Right lung (tissue), 5 donors: ENCODE data around the gene EPC2. TPM values are rescaled to one million over a fixed set of nuclear protein-coding genes. Genes with fewer than 3 reads are reported as not detected.
"Not testable (repeated sequence)": the region's sequence is repeated elsewhere in the genome, so short reads cannot be mapped to it uniquely, and the experiment has no call there.

Source experiments
- DNase-seq, 2 donors: peaks; one replicate each; pipeline ENCODE4 v3.0.0-alpha.2; 2013
- polyA plus RNA-seq, 5 donors: library from polyadenylated mRNA; unstranded; fragments of 120-200 nt; gene quantifications; one replicate each; pipeline versions ENCODE4 v1.2.1 to v1.2.3, GENCODE V29; 2013; ENCODE audit warnings: inconsistent platforms in 1 of 5, low replicate concordance in 1 of 5; ENCODE audit not compliant: insufficient read length in 5 of 5, insufficient read depth in 1 of 5

Gene EPC2
- polyA plus RNA-seq, 5 donors: 46.7 to 68.8 (median 65.4) TPM

- DNase-seq: no peak
Observed at GRCh38 chr2:148670773-148671172, 26.2 kb downstream of the EPC2 start.

GRCh38 chr2:148674063-148675020 lies 29.8 kb downstream of the EPC2 start:
- DNase-seq: no peak

DNA sequence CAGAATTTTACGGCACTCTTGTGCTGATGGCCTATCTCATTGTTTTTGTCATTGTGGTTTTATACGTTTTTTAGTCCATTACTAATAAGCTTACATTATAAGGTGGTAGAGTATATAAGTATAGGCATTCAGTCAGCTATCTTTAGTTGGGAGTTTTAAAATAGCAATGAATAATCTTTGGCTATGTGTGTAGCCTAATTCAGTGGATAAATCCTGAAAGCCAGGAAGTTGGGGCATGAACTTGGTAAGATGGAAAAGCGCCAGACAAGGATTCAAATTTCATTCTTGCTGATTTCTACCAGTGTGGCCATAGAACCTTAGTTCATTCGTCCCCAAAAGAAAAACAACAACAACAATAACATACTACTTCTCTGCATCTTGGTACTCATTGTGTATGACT lies 31.2 kb downstream of the EPC2 start:
- no peak for DNase-seq

- DNase-seq: not testable (repeated sequence)
Observed at GRCh38 chr2:148678302-148679179, 34.0 kb downstream of the EPC2 start.

DNA sequence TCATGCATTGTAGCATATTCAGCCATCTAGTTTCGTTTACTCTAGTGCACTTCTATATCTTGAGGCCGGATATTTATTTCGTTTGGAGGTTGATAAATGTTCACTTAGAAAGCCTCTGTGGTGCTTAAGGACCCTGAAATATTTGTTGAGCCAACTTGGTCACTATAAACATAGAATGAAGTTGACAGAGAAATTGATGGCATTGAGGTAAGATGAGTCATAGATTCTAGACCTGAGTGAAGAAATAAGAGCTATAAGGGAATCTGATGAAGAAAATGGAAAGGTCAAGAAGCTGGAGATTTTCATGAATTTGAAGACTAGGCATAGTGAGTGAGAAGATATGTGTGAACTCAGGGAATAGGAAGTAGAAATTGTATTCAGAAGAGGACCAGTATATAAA lies 35.9 kb downstream of the EPC2 start:
- no peak for DNase-seq

DNA sequence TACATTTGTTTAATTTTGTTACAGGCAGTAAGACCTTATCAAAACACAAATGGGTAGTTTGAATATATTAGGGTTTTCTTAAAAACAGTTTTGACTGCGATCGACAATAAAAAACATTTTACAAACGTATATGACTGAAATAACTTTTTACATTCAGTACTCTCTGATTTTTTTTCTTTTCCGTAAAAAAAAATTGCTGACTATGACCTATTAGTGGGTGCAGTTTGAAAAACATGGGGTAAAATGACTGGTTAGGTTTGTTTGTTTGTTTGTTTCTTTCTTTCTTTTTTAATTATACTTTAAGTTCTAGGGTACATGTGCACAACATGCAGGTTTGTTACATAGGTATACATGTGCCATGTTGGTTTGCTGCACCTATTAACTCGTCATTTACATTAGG lies 36.9 kb downstream of the EPC2 start:
- no peak for DNase-seq

- not testable (repeated sequence) for DNase-seq
Observed at GRCh38 chr2:148681862-148682261, 37.3 kb downstream of the EPC2 start.

- DNase-seq: no peak
Observed at GRCh38 chr2:148684507-148684906, 40.0 kb downstream of the EPC2 start.

DNA sequence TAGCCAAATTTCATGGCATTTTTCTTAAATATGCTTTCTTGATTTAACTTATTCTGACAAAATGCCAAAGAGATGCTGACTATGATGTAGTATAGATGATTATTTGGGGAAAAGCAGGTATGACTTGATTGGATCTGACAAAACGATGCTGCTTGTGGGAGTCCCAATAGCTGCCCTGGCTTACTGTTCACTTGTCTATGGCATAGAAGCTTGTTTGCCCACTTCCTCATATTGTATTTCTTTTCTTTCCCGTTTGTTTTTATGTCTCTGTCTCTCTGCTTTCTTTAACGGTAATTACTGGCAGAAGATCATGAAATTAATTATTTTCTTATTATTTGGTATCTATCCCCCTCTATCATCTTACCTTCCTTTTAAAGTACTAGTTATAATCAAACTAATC lies 43.0 kb downstream of the EPC2 start:
- DNase-seq: no peak

- DNase-seq: not testable (repeated sequence)
Observed at GRCh38 chr2:148688011-148688410, 43.5 kb downstream of the EPC2 start.

DNA sequence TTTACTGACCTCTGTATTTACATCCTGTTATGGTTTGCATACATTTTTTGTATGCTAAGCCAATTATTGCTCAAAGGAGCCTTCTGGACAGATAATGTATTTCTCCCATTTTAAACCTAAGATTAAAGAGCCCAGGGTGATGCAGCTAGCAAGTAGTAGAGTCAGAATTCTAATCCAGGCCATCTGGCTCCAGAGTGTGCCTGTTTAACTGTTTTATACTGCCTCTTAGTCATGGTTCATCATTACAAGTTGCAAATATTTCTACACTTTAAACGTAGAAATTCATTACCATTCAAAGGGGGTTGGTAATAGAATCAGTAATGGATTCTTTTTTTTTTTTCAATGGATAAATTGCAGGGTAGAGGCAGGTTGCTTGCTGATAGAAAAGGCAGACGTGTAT lies 52.4 kb downstream of the EPC2 start:
- no peak for DNase-seq

GRCh38 chr2:148699830-148700229 lies 55.3 kb downstream of the EPC2 start:
- DNase-seq: no peak

DNA sequence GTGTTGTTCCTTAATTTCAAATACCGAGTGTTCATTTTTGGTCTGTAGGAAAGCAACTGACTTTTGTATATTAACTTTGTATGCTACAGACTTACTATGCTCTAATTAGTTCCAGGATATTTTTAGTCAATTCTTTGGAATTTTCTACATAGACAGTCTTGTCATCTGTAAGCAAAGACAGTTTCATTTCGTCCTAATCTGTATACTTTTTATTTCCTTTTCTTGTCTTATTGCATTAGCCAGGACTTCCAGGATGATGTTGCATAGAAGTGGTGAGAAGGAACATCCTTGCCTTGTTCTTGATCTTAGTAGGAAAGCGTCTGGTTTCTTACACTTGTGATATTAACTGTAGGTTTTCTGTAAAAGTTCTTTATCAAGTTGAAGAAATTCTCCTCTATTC lies 56.5 kb downstream of the EPC2 start:
- no peak for DNase-seq

GRCh38 chr2:148701877-148702276 lies 57.3 kb downstream of the EPC2 start:
- DNase-seq: no peak

- no peak for DNase-seq
Observed at GRCh38 chr2:148702475-148702874, 57.9 kb downstream of the EPC2 start.

- DNase-seq: no peak
Observed at GRCh38 chr2:148704247-148704646, 59.7 kb downstream of the EPC2 start.

- no peak for DNase-seq
Observed at GRCh38 chr2:148716378-148716920, 71.9 kb downstream of the EPC2 start.

DNA sequence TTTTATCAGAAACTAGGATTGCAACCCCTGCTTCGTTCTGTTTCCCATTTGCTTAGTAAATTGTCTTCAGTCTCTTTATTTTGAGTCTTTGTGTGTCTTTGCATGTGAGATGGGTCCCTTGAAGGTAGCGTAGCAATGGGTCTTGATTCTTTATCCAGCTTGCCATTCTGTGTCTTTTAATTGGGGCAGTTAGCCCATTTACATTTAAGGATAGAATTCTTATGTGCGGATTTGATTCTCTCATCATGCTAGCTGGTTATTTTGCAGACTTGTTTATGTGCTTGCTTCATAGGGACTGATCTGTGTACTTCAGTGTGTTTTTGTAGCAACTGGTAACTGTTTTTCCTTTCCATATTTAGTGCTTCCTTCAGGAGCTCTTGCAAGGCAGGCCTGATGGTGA lies 73.5 kb downstream of the EPC2 start:
- no peak for DNase-seq

DNA sequence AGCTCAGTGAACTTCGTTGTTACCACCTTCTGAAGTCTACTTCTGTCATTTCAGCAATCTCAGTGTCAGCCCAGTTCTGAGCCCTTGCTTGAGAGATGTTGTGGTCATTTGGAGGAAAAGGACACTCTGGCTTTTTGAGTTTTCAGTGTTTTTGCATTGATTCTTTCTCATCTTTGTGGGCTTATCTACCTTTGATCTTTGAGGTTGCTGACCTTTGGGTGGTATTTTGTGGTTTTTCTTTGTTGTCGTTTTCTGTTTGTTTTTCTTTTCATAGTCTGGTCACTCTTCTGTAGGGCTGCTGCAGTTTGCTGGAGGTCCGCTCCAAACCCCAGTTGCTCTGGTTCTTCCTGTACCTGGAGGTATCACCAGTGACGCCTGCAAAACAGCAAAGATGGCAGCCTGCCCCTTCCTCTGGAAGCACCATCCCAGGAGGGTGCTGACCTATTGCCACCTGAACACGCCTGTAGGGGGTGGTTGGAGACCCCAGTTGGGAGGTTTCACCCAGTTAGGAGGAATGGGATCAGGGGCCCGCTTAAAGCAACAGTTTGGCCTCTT lies 74.7 kb downstream of the EPC2 start:
- no peak for DNase-seq

DNA sequence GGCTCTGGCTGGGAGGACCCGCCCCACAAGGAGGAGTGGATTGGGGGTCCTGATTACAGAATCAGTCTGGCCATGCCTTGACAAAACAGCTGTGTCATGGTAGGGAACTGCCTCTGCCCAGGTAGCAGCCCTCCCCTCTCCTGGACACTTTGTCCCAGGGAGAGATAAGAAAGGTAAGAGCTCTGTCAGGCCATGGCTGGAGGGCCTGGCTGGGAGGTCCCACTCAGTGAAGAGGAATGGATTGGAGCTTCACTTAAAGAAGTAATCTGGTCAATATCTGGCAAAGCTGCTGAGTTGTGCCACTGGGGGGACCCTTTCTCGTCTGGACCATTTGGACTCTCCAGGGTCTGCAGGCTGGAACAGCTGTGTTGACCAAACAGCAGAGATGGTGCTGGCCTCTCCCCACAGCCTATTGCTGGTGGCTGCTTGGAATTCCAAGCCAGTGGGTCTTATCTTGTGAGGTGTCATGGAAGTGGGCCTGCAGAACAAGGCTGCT lies 75.4 kb downstream of the EPC2 start:
- DNase-seq: no peak

DNA sequence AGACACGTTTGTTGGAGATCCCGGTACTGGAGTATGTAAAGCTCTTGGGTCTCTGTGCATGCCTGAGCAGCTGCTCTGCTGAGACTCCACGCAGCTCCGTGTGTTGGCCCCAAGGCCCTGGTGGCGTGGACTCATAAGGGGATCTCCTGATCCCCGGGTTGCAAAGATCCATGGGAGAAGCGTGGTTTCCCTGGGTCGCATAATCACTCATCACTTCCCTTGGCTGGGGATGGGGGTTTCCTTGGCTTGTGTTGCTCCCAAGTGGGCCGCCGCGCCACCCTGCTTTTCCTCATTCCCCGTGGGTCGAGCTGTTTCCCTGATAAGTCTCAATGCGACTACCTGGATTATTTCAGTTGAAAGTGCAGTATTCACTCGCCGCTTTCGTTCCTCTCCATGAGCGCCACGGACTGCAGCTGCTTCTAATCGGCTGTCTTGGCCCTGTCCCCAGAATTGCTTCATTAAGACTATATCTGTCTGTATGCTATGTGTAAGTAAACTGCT lies 76.0 kb downstream of the EPC2 start:
- peak; percentile 64 to 72 for DNase-seq

DNA sequence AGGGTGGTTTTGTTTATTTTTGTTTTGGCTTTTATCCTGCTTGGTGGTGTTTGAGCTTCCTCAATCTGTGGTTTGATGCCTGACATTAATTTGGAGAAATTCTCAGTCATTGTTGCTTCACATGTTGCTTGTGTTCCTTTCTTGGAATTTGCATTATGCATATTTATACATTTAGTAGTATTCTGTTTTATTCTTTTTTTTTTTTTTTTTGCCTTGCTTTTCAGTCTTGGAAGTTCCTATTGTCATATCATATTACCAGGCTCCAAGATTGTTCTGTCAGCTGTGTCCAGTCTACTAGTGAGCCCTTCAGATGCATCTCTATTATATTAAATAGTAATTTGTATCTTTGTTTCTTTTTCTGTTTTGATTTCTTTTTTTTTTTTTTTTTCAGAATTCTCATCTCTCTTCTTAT lies 77.0 kb downstream of the EPC2 start:
- no peak for DNase-seq
